ENCODE measurements around the gene AREL1. TPM values are rescaled to one million over a fixed set of nuclear protein-coding genes. Genes with fewer than 3 reads are reported as not detected.

The AREL1 gene
- total and polyA plus RNA-seq, 2 of the 8 experiments (the other 6 are each of a cell fraction or from before 2014, with no cell fraction given) = 31.4 to 49.1 TPM

- Histone ChIP-seq H2AK5ac (ENCODE audit: low read depth, low read length) (no peak overlapping the region), H4K8ac (ENCODE audit: extremely low read depth, insufficient read depth, low read length) (no peak overlapping the region), H3K4me3 (ENCODE audit: extremely low read depth in 1 of 4, insufficient read depth in 2 of 4, low read depth in 3 of 4, low read length in 4 of 4) (no peak overlapping the region), H3K79me1 (ENCODE audit: low read depth, low read length) (peaks cover 3% of the 10 kb centered on the region; the same call in 1 of the 2 replicates), H2BK12ac (ENCODE audit: low read depth, low read length) (no peak overlapping the region), H2BK20ac (ENCODE audit: low read length) (no peak overlapping the region), H3K18ac (ENCODE audit: extremely low read depth, low read length) (no peak overlapping the region), H3K27me3 (replicated peaks in 1 of 4; ENCODE audit: control insufficient read depth in 3 of 4, extremely low read depth in 1 of 4, insufficient read depth in 3 of 4, low read length in 3 of 4) (no peaks in the 10 kb centered on the region), H3K79me2 (ENCODE audit: control insufficient read depth in 1 of 2, insufficient read depth in 2 of 2, low read length in 2 of 2) (peaks cover 0 to 67% of the 10 kb centered on the region in 2 experiments; a peak in 2 of 4 replicates), H4K5ac (ENCODE audit: insufficient read length, low read depth, low read length) (no peak overlapping the region), H3K36me3 (ENCODE audit: control insufficient read depth in 2 of 4, insufficient read depth in 4 of 4, low read length in 3 of 4) (peaks cover 0 to 3% (median 0%) of the 10 kb centered on the region in 4 experiments; a peak in 1 of 8 replicates), H3K23me2 (ENCODE audit: low read depth, low read length) (no peaks in the 10 kb centered on the region), H2AFZ (ENCODE audit: low read length) (no peak overlapping the region), H3K27ac (ENCODE audit: low read depth, low read length) (no peak overlapping the region), H3K23ac (ENCODE audit: insufficient read length) (no peak overlapping the region), H3K56ac (replicated peaks; ENCODE audit: insufficient read length, low read depth, low read length) (no peak overlapping the region), H4K20me1 (replicated peaks in 1 of 2; ENCODE audit: control insufficient read depth in 1 of 2, insufficient read depth in 2 of 2, low read length in 2 of 2) (peaks cover 0 to 2% of the 10 kb centered on the region in 2 experiments), H2BK5ac (ENCODE audit: low read depth, low read length) (no peak overlapping the region), H2BK15ac (ENCODE audit: low read length) (no peak overlapping the region), H4K91ac (replicated peaks; ENCODE audit: insufficient read length, low read length) (no peak overlapping the region), H3K9me3 (ENCODE audit: insufficient read depth in 2 of 2, low read depth in 1 of 2, low read length in 1 of 2) (peaks cover 16 to 18% of the 10 kb centered on the region in 2 experiments; a peak in 3 of 4 replicates), H3K9ac (replicated peaks in 1 of 4; ENCODE audit: extremely low read depth in 1 of 4, low read depth in 3 of 4, low read length in 3 of 4) (no peak overlapping the region), H3K4me1 (replicated peaks in 1 of 4; ENCODE audit: control insufficient read depth in 3 of 4, insufficient read depth in 4 of 4, low read length in 3 of 4) (no peaks in the 10 kb centered on the region), H3K4me2 (ENCODE audit: insufficient read depth in 1 of 2, low read depth in 2 of 2, low read length in 2 of 2) (no peak overlapping the region), H3K4ac (replicated peaks; ENCODE audit: insufficient read length, low read depth, low read length) (no peak overlapping the region), H3K14ac (ENCODE audit: insufficient read length) (no peak overlapping the region), H2BK120ac (replicated peaks; ENCODE audit: low read depth, low read length) (no peak overlapping the region)
- no peak for DNase-seq (ENCODE audit: low read depth in 1 of 2, low spot score in 2 of 2)
- ChIA-PET POLR2A (ENCODE audit: partially characterized antibody) (interaction anchor here (1.7 kb wide), 1 partner anchor 13 kb away, joined by 6 read pairs; no protein-coding TSS in a partner anchor), CTCF (ENCODE audit: partially characterized antibody) (no interaction called here)
- 97% methylated on average over 3 of the region's 3 CpGs; no CpG with 5 or more reads in 1 of the 2 experiments for WGBS, 2 experiments (ENCODE audit: extremely low coverage in 1 of 2, insufficient coverage in 1 of 2, insufficient read length in 1 of 2, insufficient replicate concordance in 2 of 2, low coverage in 1 of 2, low lambda C conversion rate in 2 of 2, missing lambda C conversion rate in 1 of 2)
- no peak for FAIRE-seq
- no peak for TF ChIP-seq HDAC6 (IDR thresholded peaks at IDR 0.05; ENCODE audit: low read depth, low read length)
- no peak for TF ChIP-seq SAP30 (IDR thresholded peaks at IDR 0.05; ENCODE audit: insufficient read depth, insufficient replicate concordance, low read length)
- no peak for TF ChIP-seq KDM1A (IDR thresholded peaks at IDR 0.05; ENCODE audit: borderline replicate concordance, low read length)
- no peak for TF ChIP-seq FOSL1 (IDR thresholded peaks at IDR 0.05; ENCODE audit: insufficient read depth, low read depth, low read length)
- no peak for TF ChIP-seq HDAC2 (IDR thresholded peaks at IDR 0.05; ENCODE audit: borderline replicate concordance in 1 of 2, low read depth in 2 of 2, low read length in 2 of 2)
- TF ChIP-seq RXRA (IDR thresholded peaks at IDR 0.05; ENCODE audit: insufficient read depth, low read depth, low read length) = no peak
- no peak for TF ChIP-seq TCF12 (IDR thresholded peaks at IDR 0.05; ENCODE audit: low read depth, low read length)
- no peak for TF ChIP-seq RNF2 (IDR thresholded peaks at IDR 0.05; ENCODE audit: borderline replicate concordance, low read depth, low read length, missing control alignments, poor library complexity, severe bottlenecking)
- no peak for TF ChIP-seq RAD21 (IDR thresholded peaks at IDR 0.05 in 1 of 2, conservative IDR thresholded peaks at IDR 0.05 in 1 of 2; ENCODE audit: low read depth in 2 of 2, low read length in 2 of 2)
- no peak for TF ChIP-seq SIN3A (conservative IDR thresholded peaks at IDR 0.05 in 1 of 2, IDR thresholded peaks at IDR 0.05 in 1 of 2; ENCODE audit: low read depth in 1 of 2, low read length in 2 of 2)
- no peak for TF ChIP-seq CTBP2 (IDR thresholded peaks at IDR 0.05; ENCODE audit: borderline replicate concordance, insufficient read depth, insufficient read length, low read length)
Measured at GRCh38 chr14:74703043-74703442, 9.8 kb downstream of the AREL1 start.
